Uterus (tissue), 4 donors: ENCODE data around the gene CCL20. TPM values are rescaled to one million over a fixed set of nuclear protein-coding genes. Genes with fewer than 3 reads are reported as not detected.

Source experiments
- DNase-seq, 2 donors: peaks; one replicate each; pipeline ENCODE4 v3.0.0-alpha.2; 2019 to 2020
- H3K27ac ChIP-seq, 2 donors: fragments of 200-600 bp; sonication (generic); 1 replicate in 1 of 2; 2 replicates in 1 of 2; pipeline ENCODE4 v1.5.1; 2016 to 2018
- H3K27me3 ChIP-seq, 2 donors: fragments of 200-600 bp; sonication (generic); one replicate each; pipeline ENCODE4 v1.5.1; 2018 to 2019; ENCODE audit warnings: control low read depth in 1 of 2
- H3K36me3 ChIP-seq, 2 donors: fragments of 200-600 bp; sonication (generic); one replicate each; pipeline ENCODE4 v1.5.1; 2019; ENCODE audit warnings: control low read depth in 1 of 2
- H3K4me1 ChIP-seq, 2 donors: fragments of 200-600 bp; sonication (generic); one replicate each; pipeline ENCODE4 v1.5.1; 2018 to 2019; ENCODE audit warnings: control low read depth in 1 of 2
- H3K4me3 ChIP-seq, 2 donors: fragments of 200-600 bp; sonication (generic); 1 replicate in 1 of 2; 2 replicates in 1 of 2; pipeline ENCODE4 v1.5.1; 2018 to 2019; ENCODE audit warnings: mild to moderate bottlenecking in 1 of 2
- H3K9me3 ChIP-seq, 2 donors: fragments of 200-600 bp; sonication (generic); one replicate each; pipeline ENCODE4 v1.5.1; 2019; ENCODE audit warnings: control low read depth in 1 of 2
- CTCF ChIP-seq, 4 experiments: fragments of 200-600 bp in 2 of 4; fragments of 450-650 bp in 2 of 4; sonication (generic) in 2 of 4; IDR thresholded peaks; one replicate each; pipeline ENCODE4 v1.5.1; 2016 to 2019; ENCODE audit warnings: antibody characterized with exemption in 4 of 4, mild to moderate bottlenecking in 2 of 4, moderate library complexity in 1 of 4
- POLR2A ChIP-seq, 2 donors: fragments of 450-650 bp; IDR thresholded peaks; one replicate each; pipeline ENCODE4 v1.6.1; 2016; ENCODE audit warnings: antibody characterized with exemption in 2 of 2, mild to moderate bottlenecking in 1 of 2, moderate library complexity in 1 of 2
- intact Hi-C: fragments of 100-400 bp; cut with DNase I; formaldehyde crosslinking; loops from one replicate; pipeline ENCODE4 v1.15.1; 2023; ENCODE audit warnings: low total_unique reads
- total RNA-seq, 4 donors: library from RNA; depleted of rRNA in 3 of 4; stranded (reverse); fragments of >200 nt in 3 of 4; gene quantifications; one replicate each; pipeline versions ENCODE4 v1.1.0 to v1.2.4, GENCODE V29; 2014 to 2023
- donor health status: DM: yes; HTN: yes; CAD: no.

CCL20 gene
- total RNA-seq, 4 donors from 2014 or later, result not detected

DNA sequence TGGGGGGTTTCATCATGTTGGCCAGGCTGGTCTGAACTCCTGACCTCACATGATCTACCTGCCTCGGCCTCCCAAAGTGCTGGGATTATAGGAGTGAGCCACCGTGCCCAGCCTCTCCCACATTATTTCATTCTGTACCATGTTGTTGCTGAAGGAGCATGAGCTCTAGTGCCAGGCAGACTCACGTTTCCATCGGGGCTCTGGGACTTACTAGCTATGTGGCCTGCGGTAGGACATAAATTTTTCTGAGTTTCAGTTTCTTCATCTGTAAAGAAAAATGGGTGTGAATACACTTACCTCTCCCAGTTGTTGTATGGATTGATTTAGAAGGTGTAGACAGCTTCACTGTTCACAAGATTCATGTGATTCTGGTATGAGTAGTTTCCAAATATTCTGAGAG lies 30.8 kb upstream of the CCL20 start:
- Histone ChIP-seq H3K4me1 (no peaks in the 10 kb centered on the region), H3K9me3 (no peaks in the 10 kb centered on the region), H3K27me3 (no peaks in the 10 kb centered on the region), H3K36me3 (no peaks in the 10 kb centered on the region), H3K4me3 (no peak overlapping the region), H3K27ac (no peak overlapping the region)
- intact Hi-C loops, result no loop called here
- TF ChIP-seq POLR2A (IDR thresholded peaks at IDR 0.05) (no peak), CTCF (IDR thresholded peaks at IDR 0.05) (no peak)
- DNase-seq, result no peak

DNA sequence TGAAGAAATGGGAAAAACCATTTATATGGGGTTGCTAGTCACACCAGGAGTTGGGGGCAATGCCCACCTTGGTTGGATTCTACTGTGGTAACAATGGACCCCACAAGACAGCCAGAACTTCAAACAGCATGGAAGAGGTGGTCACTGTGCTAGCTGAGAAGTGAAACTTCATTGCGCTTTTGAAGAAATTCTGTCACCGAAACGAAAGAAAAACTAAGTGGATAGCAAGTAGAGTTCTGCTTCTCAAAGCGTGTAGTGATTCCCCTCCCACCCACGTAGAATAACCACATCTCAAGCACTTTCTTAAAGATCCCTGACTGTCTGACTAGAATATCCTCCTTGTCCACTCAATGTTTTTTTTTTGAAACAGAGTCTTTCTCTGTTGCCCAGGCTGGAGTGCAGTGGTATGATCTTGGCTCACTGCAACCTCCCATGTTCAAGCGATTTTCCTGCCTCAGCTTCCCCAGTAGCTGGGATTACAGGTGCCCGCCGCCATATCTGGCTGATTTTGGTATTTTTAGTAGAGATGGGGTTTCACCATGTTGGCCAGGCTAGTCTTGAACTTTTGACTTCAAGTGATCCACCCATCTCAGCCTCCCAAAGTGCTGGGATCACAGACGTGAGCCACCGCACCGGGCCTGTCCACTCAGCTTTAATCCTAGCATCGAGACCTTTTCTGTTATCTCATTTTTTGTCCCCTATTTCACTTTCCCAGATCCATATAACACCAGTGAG lies 30.1 kb upstream of the CCL20 start:
- no peaks in the 10 kb centered on the region for H3K27me3 ChIP-seq
- DNase-seq, result no peak
- no peaks in the 10 kb centered on the region for H3K36me3 ChIP-seq
- H3K4me3 ChIP-seq, result no peak overlapping the region
- no peak overlapping the region for H3K27ac ChIP-seq
- intact Hi-C loops, result no loop called here
- TF ChIP-seq CTCF (IDR thresholded peaks at IDR 0.05) (no peak), POLR2A (IDR thresholded peaks at IDR 0.05) (no peak)
- H3K9me3 ChIP-seq, result no peaks in the 10 kb centered on the region
- H3K4me1 ChIP-seq, result no peaks in the 10 kb centered on the region

DNA sequence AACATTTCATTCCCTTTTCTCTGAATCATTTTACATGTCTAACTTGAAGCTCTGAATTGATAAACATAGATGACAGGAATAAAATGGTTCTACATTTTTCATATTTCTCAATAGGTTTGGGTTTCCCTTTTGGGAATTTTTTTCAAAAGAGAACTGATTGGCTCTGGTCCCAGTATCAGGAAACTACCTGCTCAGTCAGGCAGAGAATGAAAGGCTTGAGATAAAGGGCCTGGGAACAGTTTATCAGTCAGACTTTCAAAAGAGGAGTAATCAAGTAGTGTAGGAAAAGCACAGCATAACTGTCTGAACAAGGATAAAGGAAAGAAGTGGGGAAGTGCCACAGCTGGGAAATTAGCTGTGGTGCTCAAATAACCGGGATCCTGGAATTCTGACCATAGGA lies 28.3 kb upstream of the CCL20 start:
- no peak for DNase-seq
- no peak overlapping the region for H3K27ac ChIP-seq
- intact Hi-C loops, result no loop called here
- H3K36me3 ChIP-seq, result no peaks in the 10 kb centered on the region
- no peak overlapping the region for H3K4me3 ChIP-seq
- TF ChIP-seq CTCF (IDR thresholded peaks at IDR 0.05), result no peak
- TF ChIP-seq POLR2A (IDR thresholded peaks at IDR 0.05), result no peak
- H3K4me1 ChIP-seq, result no peaks in the 10 kb centered on the region
- no peaks in the 10 kb centered on the region for H3K9me3 ChIP-seq
- no peaks in the 10 kb centered on the region for H3K27me3 ChIP-seq

GRCh38 chr2:227788561-227789018 lies 25.1 kb upstream of the CCL20 start:
- Histone ChIP-seq H3K9me3 (no peaks in the 10 kb centered on the region), H3K4me3 (no peak overlapping the region), H3K4me1 (no peaks in the 10 kb centered on the region), H3K27me3 (no peaks in the 10 kb centered on the region), H3K36me3 (no peaks in the 10 kb centered on the region), H3K27ac (no peak overlapping the region)
- DNase-seq, result no peak
- intact Hi-C loops, result no loop called here
- no peak for TF ChIP-seq POLR2A (IDR thresholded peaks at IDR 0.05)
- TF ChIP-seq CTCF (IDR thresholded peaks at IDR 0.05), result no peak

- Histone ChIP-seq H3K4me1 (no peaks in the 10 kb centered on the region), H3K27ac (no peak overlapping the region), H3K36me3 (no peaks in the 10 kb centered on the region), H3K9me3 (no peaks in the 10 kb centered on the region), H3K4me3 (no peak overlapping the region), H3K27me3 (no peaks in the 10 kb centered on the region)
- intact Hi-C loops, result no loop called here
- TF ChIP-seq POLR2A (IDR thresholded peaks at IDR 0.05) (no peak), CTCF (IDR thresholded peaks at IDR 0.05) (no peak)
- DNase-seq, result no peak
Measured at GRCh38 chr2:227789803-227790202, 23.8 kb upstream of the CCL20 start.
